Psoas muscle (tissue), 8 donors: ENCODE measurements around the gene IFIT1. TPM values are rescaled to one million over a fixed set of nuclear protein-coding genes. Genes with fewer than 3 reads are reported as not detected.
A peak's percentile ranks its signal among the peaks of the same experiment; 100 is the strongest.

Experiments used
- ATAC-seq, 4 donors: fragments of 200-7000 bp; cut with Tn5 transposase; one replicate each; pipeline ENCODE4 v1.9.1; 2020; ENCODE audit warnings: moderate library complexity in 3 of 4, mild to moderate bottlenecking in 2 of 4
- DNase-seq, 2 donors: peaks; one replicate each; pipeline ENCODE4 v3.0.0-alpha.2; 2020
- H3K27ac ChIP-seq: fragments of 200-600 bp; one replicate; pipeline ENCODE4 v1.8.0; 2022
- H3K27me3 ChIP-seq, 3 donors: fragments of 200-600 bp in 1 of 3; one replicate each; pipeline versions ENCODE4 v1.6.1 to v1.8.0; 2013 to 2022; ENCODE audit warnings: low read length in 2 of 3, mild to moderate bottlenecking in 2 of 3, moderate library complexity in 1 of 3; ENCODE audit not compliant: insufficient read depth in 3 of 3
- H3K36me3 ChIP-seq, 2 donors: fragments of 200-600 bp in 1 of 2; one replicate each; pipeline versions ENCODE4 v1.6.1 to v1.8.0; 2013 to 2022; ENCODE audit warnings: low read depth in 1 of 2, mild to moderate bottlenecking in 1 of 2, moderate library complexity in 1 of 2; ENCODE audit not compliant: insufficient read depth in 1 of 2
- H3K4me1 ChIP-seq: fragments of 200-600 bp; one replicate; pipeline ENCODE4 v1.8.0; 2022
- H3K4me3 ChIP-seq: fragments of 200-600 bp; one replicate; pipeline ENCODE4 v1.8.0; 2022; ENCODE audit warnings: mild to moderate bottlenecking
- H3K9me3 ChIP-seq: fragments of 200-600 bp; one replicate; pipeline ENCODE4 v1.8.0; 2022
- WGBS, 3 donors: extraction: QIAGEN DNeasy Blood & Tissue Kit; methylation state at CpG; one replicate each; pipeline versions ENCODE4 v1.1.6 to v1.1.7; 2013; 5-methylcytosine and 5-hydroxymethylcytosine counted together
- intact Hi-C, 2 donors: fragments of 100-400 bp; cut with DNase I; formaldehyde crosslinking; loops; one replicate each; pipeline versions ENCODE4 v1.11.0 to v1.14.2; 2022
- polyA plus RNA-seq, 3 donors: library from polyadenylated mRNA; stranded (reverse); fragments of 200-250 nt; gene quantifications; one replicate each; pipeline ENCODE4 v1.2.3, GENCODE V29; 2013
- total RNA-seq, 4 donors: library from RNA; stranded (reverse); fragmentation: NEBNext Ultra II Directional in 2 of 4; extraction: Animal tissue kit (Norgen Biotek cat#: 25700) in 2 of 4; gene quantifications; one replicate each; pipeline versions ENCODE4 v1.2.1 to v1.2.4, GENCODE V29; 2021 to 2023
- TF ChIP-seq, protein P1 (sequence below): fragments of 200-600 bp; IDR thresholded peaks from one replicate; pipeline ENCODE4 v1.8.0; 2022; ENCODE audit warnings: antibody characterized with exemption
- donor health status: healthy with polysubstance abuse.
- donor health status: DM: no; HTN: no; CAD: no; lungs with moderate emphysema.
- donor health status: Bipolar disorder and iron deficiency.
- donor health status: healthy.
- donor health status: DM: yes; HTN: yes; CAD: no.
- donor health status: DM: no; HTN: no; CAD: no.
- donor health status: DM: no; HTN: no; CAD: no.
- donor health status: DM: yes; HTN: yes; CAD: no.

The IFIT1 gene
- total and polyA plus RNA-seq, 7 donors, result 1.6 to 22.5 (median 3.3) TPM

DNA sequence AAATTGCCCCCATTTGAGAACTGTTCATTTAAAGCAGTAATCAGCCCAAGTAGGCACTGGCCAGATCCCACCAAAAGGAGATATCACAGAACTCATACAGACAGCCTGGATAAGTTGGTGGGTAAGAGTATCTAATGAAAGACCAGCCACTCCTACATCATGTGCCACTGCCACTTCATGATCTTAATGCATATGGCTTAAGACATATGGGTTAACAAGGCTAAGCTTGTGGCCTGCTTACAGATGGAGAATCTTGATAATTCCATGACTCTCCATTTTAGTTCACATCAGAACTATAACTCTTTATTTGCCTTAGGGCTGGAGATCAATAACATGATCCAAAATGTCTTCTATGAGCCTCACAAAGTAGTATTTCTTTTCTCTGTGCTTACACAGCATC is 21.3 kb upstream of the IFIT1 start:
- no peak for DNase-seq
- no peak overlapping the region for H3K27ac ChIP-seq
- no peak for ATAC-seq
- peaks cover 20% of the 10 kb centered on the region for H3K4me1 ChIP-seq
- TF ChIP-seq, protein P1, sequence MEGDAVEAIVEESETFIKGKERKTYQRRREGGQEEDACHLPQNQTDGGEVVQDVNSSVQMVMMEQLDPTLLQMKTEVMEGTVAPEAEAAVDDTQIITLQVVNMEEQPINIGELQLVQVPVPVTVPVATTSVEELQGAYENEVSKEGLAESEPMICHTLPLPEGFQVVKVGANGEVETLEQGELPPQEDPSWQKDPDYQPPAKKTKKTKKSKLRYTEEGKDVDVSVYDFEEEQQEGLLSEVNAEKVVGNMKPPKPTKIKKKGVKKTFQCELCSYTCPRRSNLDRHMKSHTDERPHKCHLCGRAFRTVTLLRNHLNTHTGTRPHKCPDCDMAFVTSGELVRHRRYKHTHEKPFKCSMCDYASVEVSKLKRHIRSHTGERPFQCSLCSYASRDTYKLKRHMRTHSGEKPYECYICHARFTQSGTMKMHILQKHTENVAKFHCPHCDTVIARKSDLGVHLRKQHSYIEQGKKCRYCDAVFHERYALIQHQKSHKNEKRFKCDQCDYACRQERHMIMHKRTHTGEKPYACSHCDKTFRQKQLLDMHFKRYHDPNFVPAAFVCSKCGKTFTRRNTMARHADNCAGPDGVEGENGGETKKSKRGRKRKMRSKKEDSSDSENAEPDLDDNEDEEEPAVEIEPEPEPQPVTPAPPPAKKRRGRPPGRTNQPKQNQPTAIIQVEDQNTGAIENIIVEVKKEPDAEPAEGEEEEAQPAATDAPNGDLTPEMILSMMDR, result no peak
- H3K27me3 ChIP-seq, result no peaks in the 10 kb centered on the region
- H3K36me3 ChIP-seq, result no peaks in the 10 kb centered on the region
- intact Hi-C loops, result loop anchor here in 1 of 2 donors (5.0 kb wide), 2 partner anchors 34 to 79 kb away; no protein-coding TSS in a partner anchor
- H3K9me3 ChIP-seq, result no peaks in the 10 kb centered on the region
- H3K4me3 ChIP-seq, result no peak overlapping the region

DNA sequence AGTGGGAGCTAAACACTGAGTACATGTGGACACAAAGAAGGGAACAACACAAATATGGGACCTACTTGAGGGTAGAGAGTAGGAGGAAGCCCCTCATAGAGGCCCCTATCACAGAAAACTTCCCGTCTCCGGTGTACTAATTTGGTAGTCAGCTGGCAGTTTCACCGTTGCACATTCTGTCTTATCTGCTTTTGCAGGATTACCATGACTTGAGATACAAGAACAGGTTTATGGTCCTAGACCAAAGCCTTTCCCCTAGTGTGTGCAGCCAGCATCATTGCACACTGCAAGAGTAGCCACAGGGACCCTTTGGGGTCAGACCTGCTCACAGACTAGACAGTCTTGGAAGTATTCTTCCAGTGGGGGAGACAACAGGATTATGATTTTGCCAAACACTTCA is 20.4 kb upstream of the IFIT1 start:
- no peak for DNase-seq
- Histone ChIP-seq H3K36me3 (no peaks in the 10 kb centered on the region), H3K4me3 (no peak overlapping the region), H3K4me1 (peaks cover 20% of the 10 kb centered on the region), H3K27me3 (no peaks in the 10 kb centered on the region), H3K9me3 (no peaks in the 10 kb centered on the region), H3K27ac (no peak overlapping the region)
- ATAC-seq, result no peak
- TF ChIP-seq, protein P1, result no peak
- intact Hi-C loops, result loop anchor here in 1 of 2 donors (5.0 kb wide), 2 partner anchors 35 to 80 kb away; no protein-coding TSS in a partner anchor
- WGBS, 3 donors, result 56 to 78% (median 76%) methylated on average over 3 of the region's 3 CpGs

DNA sequence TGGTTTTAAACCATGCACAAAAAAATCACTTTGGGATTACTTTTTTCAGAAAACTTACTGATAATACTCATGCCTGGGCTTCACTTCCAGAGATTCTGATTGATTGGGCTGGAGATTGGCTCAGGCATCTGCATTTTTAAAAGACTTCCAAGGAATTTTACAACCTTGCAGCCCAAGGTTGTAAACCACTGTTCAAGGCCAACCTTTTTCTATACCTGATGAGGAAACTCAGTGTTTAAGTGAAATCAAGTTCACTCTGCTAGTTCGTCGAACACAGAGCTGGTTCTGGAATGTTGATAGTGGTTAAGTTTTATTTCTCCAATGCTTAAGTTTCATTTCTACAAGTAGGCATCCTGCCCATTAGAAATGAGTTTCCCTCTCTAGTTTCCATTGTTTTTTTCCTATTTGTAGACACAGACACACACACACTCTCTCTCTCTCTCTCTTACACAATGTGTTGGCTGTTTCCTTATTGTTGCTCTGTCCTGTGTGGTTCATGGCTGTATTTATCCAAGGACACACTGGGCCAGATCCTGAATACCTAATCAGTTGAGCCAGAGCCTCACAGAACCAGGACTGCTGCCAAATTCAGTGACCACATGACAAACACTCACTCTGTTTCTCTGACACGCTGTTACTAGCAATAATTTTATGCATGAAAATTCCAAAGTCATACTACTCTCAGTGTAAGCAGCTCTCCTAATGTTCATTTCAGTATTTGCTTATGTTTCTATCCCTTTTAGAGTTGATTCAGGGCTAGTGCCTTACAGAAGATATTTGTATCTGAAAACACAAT is 18.3 kb upstream of the IFIT1 start:
- DNase-seq, result peak; percentile 75 to 86
- Histone ChIP-seq H3K27me3 (no peaks in the 10 kb centered on the region), H3K4me3 (no peak overlapping the region), H3K4me1 (peaks cover 20% of the 10 kb centered on the region), H3K36me3 (no peaks in the 10 kb centered on the region), H3K27ac (peak overlapping the region; percentile 84), H3K9me3 (no peaks in the 10 kb centered on the region)
- peak; percentile 96 to 99 (median 98) for ATAC-seq
- WGBS, 3 donors, result 0 to 7% (median 6%) methylated on average over 3 of the region's 3 CpGs
- intact Hi-C loops, result loop anchor here in 1 of 2 donors (5.0 kb wide), 2 partner anchors 37 to 82 kb away; no protein-coding TSS in a partner anchor
- TF ChIP-seq, protein P1, result no peak

- TF ChIP-seq, protein P1, result no peak
- intact Hi-C loops, result loop anchor here (5.0 kb wide), 3 partner anchors 37 to 82 kb away; no protein-coding TSS in a partner anchor
- H3K9me3 ChIP-seq, result no peaks in the 10 kb centered on the region
- peak; percentile 20 to 46 (median 33) for ATAC-seq
- peaks cover 20% of the 10 kb centered on the region for H3K4me1 ChIP-seq
- H3K4me3 ChIP-seq, result no peak overlapping the region
- H3K27ac ChIP-seq, result peak overlapping the region; percentile 84
- no peaks in the 10 kb centered on the region for H3K36me3 ChIP-seq
- no peaks in the 10 kb centered on the region for H3K27me3 ChIP-seq
- no peak for DNase-seq
Measured at GRCh38 chr10:89374713-89375141, 17.7 kb upstream of the IFIT1 start.
